SH-SY5Y (cell line): ENCODE measurements around the gene KCNQ1OT1.

Experiments
- GATA2 ChIP-seq: IDR thresholded peaks from 2 replicates; pipeline ENCODE4 v1.6.1; 2011; ENCODE audit warnings: mild to moderate bottlenecking, low read depth, low read length
- GATA3 ChIP-seq: IDR thresholded peaks from 2 replicates; pipeline ENCODE4 v1.6.1; 2011; ENCODE audit warnings: low read depth, mild to moderate bottlenecking, low read length, moderate library complexity

GRCh38 chr11:2668876-2669275 lies 30.9 kb downstream of the KCNQ1OT1 start:
- no peak for TF ChIP-seq GATA2
- TF ChIP-seq GATA3 = no peak
